SH-SY5Y (cell line): Measurements from ENCODE around the gene RALY.

ENCODE experiments used
- GATA2 ChIP-seq: IDR thresholded peaks from 2 replicates; pipeline ENCODE4 v1.6.1; 2011; ENCODE audit warnings: mild to moderate bottlenecking, low read depth, low read length
- GATA3 ChIP-seq: IDR thresholded peaks from 2 replicates; pipeline ENCODE4 v1.6.1; 2011; ENCODE audit warnings: low read depth, mild to moderate bottlenecking, low read length, moderate library complexity

- no peak for TF ChIP-seq GATA2
- no peak for TF ChIP-seq GATA3
These were observed 72.9 kb downstream of the RALY start for GRCh38 chr20:34066476-34067090.
